T-helper 1 cell (primary cell): ENCODE results near the gene SYCE3.

ENCODE experiments used
- DNase-seq, 5 donors: peaks; one replicate each; pipeline ENCODE4 v3.0.0-alpha.2; 2012 to 2020

Gene SYCE3

GRCh38 chr22:50600538-50600937 is 37.8 kb upstream of the SYCE3 start, which contains the start of gene MAPK8IP2:
TSS of gene MAPK8IP2 (plus strand) at chr22:50600793. CDS start at chr22:50600819, 26 bp downstream.
- DNase-seq: no peak

GRCh38 chr22:50599816-50600455 is 37.2 kb upstream of the SYCE3 start:
- peak in 3 of 5 donors; percentile 55 to 68 (median 60) for DNase-seq

GRCh38 chr22:50597097-50597496 is 34.4 kb upstream of the SYCE3 start:
- no peak for DNase-seq

- DNase-seq: no peak
Observed at GRCh38 chr22:50595189-50595588, 32.5 kb upstream of the SYCE3 start.

GRCh38 chr22:50587407-50587806 is 24.7 kb upstream of the SYCE3 start:
- no peak for DNase-seq

GRCh38 chr22:50586416-50586815 is 23.7 kb upstream of the SYCE3 start:
- DNase-seq: no peak

GRCh38 chr22:50585781-50586180 is 23.1 kb upstream of the SYCE3 start:
- DNase-seq: no peak

- no peak for DNase-seq
Observed at GRCh38 chr22:50585238-50585637, 22.5 kb upstream of the SYCE3 start.

- no peak for DNase-seq
Observed at GRCh38 chr22:50584106-50585096, 21.7 kb upstream of the SYCE3 start.

GRCh38 chr22:50583294-50583861 is 20.7 kb upstream of the SYCE3 start:
- DNase-seq: no peak

- DNase-seq: peak; percentile 95 to 99 (median 97)
Observed at GRCh38 chr22:50582493-50583293, 20.0 kb upstream of the SYCE3 start, which contains the start of gene CHKB. TSS of gene CHKB (minus strand) at chr22:50582849. CDS start at chr22:50582781, 68 bp downstream.

- DNase-seq: peak in 2 of 5 donors; percentile 24 to 48
Observed at GRCh38 chr22:50581950-50582492, 19.3 kb upstream of the SYCE3 start.

GRCh38 chr22:50581031-50581949 is 18.6 kb upstream of the SYCE3 start:
- no peak for DNase-seq

- DNase-seq: no peak
Observed at GRCh38 chr22:50579752-50580151, 17.0 kb upstream of the SYCE3 start.

- no peak for DNase-seq
Observed at GRCh38 chr22:50578776-50579310, 16.1 kb upstream of the SYCE3 start.

GRCh38 chr22:50577987-50578775 is 15.5 kb upstream of the SYCE3 start, which contains the start of gene CPT1B:
TSS of gene CPT1B (minus strand) at chr22:50578427. CDS start at chr22:50577915, 512 bp downstream.
- no peak for DNase-seq

- DNase-seq: no peak
Observed at GRCh38 chr22:50577697-50577986, 14.9 kb upstream of the SYCE3 start.

GRCh38 chr22:50576806-50577696 is 14.3 kb upstream of the SYCE3 start:
- DNase-seq: no peak

- no peak for DNase-seq
Observed at GRCh38 chr22:50576070-50576469, 13.4 kb upstream of the SYCE3 start.
